Natural killer cell (primary cell): ENCODE results near the gene CASKIN2. TPM values are rescaled to one million over a fixed set of nuclear protein-coding genes. Genes with fewer than 3 reads are reported as not detected.

ENCODE experiments used
- ATAC-seq, 3 donors: fragments of 150-1000 bp in 2 of 3; fragments of 200-7000 bp in 1 of 3; cut with Tn5 transposase; 1 replicate in 1 of 3; 2 replicates in 2 of 3; pipeline ENCODE4 v1.10.0; 2021; ENCODE audit warnings: mild to moderate bottlenecking in 2 of 3, moderate library complexity in 2 of 3
- DNase-seq, 2 donors: peaks; one replicate each; pipeline versions ENCODE4 v3.0.0 to v3.0.0-alpha.2; 2013 to 2021; ENCODE audit warnings: mixed read lengths in 1 of 2
- H3K27ac ChIP-seq: one replicate; pipeline ENCODE4 v1.5.1; 2013; ENCODE audit warnings: mild to moderate bottlenecking, low read length
- H3K27me3 ChIP-seq: one replicate; pipeline ENCODE4 v1.6.1; 2013; ENCODE audit warnings: low read length; ENCODE audit not compliant: control insufficient read depth, insufficient read depth
- H3K36me3 ChIP-seq: one replicate; pipeline ENCODE4 v1.6.1; 2013; ENCODE audit warnings: low read length; ENCODE audit not compliant: control insufficient read depth, insufficient read depth
- H3K4me1 ChIP-seq: one replicate; pipeline ENCODE4 v1.6.1; 2013; ENCODE audit warnings: low read length; ENCODE audit not compliant: control insufficient read depth, insufficient read depth
- H3K4me3 ChIP-seq: one replicate; pipeline ENCODE4 v1.5.1; 2013; ENCODE audit warnings: low read length
- H3K9me3 ChIP-seq: one replicate; pipeline ENCODE4 v1.6.1; 2013; ENCODE audit warnings: low read length; ENCODE audit not compliant: control insufficient read depth, insufficient read depth
- H3K27ac Mint-ChIP-seq, 2 donors: one replicate each; pipeline ENCODE4 v1.8.0; 2022; ENCODE audit warnings: mild to moderate bottlenecking in 2 of 2, mixed read lengths in 2 of 2, moderate library complexity in 1 of 2
- H3K27me3 Mint-ChIP-seq, 2 donors: one replicate each; pipeline ENCODE4 v1.8.0; 2022; ENCODE audit warnings: low read depth in 2 of 2, mixed read lengths in 2 of 2
- H3K36me3 Mint-ChIP-seq: one replicate; pipeline ENCODE4 v1.8.0; 2022; ENCODE audit warnings: mixed read lengths
- H3K4me1 Mint-ChIP-seq, 2 donors: one replicate each; pipeline ENCODE4 v1.8.0; 2022; ENCODE audit warnings: mixed read lengths in 2 of 2
- H3K4me3 Mint-ChIP-seq: one replicate; pipeline ENCODE4 v1.8.0; 2022; ENCODE audit warnings: mild to moderate bottlenecking, moderate library complexity, mixed read lengths
- H3K9me3 Mint-ChIP-seq, 2 donors: one replicate each; pipeline ENCODE4 v1.8.0; 2022; ENCODE audit warnings: mixed read lengths in 2 of 2
- CTCF ChIP-seq: fragments of 200-600 bp; IDR thresholded peaks from one replicate; pipeline ENCODE4 v1.8.0; 2022; ENCODE audit warnings: antibody characterized with exemption
- whole genome bisulfite sequencing: methylation state at CpG from one replicate; pipeline ENCODE4 v1.1.7; 2013; ENCODE audit warnings: missing lambda C conversion rate; ENCODE audit not compliant: insufficient coverage; 5-methylcytosine and 5-hydroxymethylcytosine counted together
- intact Hi-C: fragments of 100-400 bp; cut with micrococcal nuclease; formaldehyde crosslinking; loops from one replicate; pipeline ENCODE4 v1.14.2; 2022
- total RNA-seq, 4 donors: library from RNA; stranded (reverse); fragments of 120-200 nt in 1 of 4; gene quantifications; one replicate each; pipeline versions ENCODE4 v1.2.3 to v1.2.4, GENCODE V29; 2013 to 2022

Gene CASKIN2
- total RNA-seq, 3 donors from 2014 or later (not counting 1 experiment from before 2014, with no cell fraction given) = 0.49 to 1.8 (median 1.7) TPM

- intact Hi-C loops = no loop called here
Measured at GRCh38 chr17:75558666-75559530, 43.6 kb upstream of the CASKIN2 start.

GRCh38 chr17:75557852-75558665, 42.7 kb upstream of the CASKIN2 start:
- no peak overlapping the region for H3K27ac Mint-ChIP-seq
- intact Hi-C loops = no loop called here
- no peak overlapping the region for H3K4me3 ChIP-seq
- no peaks in the 10 kb centered on the region for H3K9me3 ChIP-seq
- H3K36me3 ChIP-seq = peaks cover 22% of the 10 kb centered on the region
- H3K4me1 Mint-ChIP-seq = peaks cover 7 to 11% of the 10 kb centered on the region in 2 donors
- H3K36me3 Mint-ChIP-seq = no peaks in the 10 kb centered on the region
- no peak overlapping the region for H3K27ac ChIP-seq
- peaks cover 6% of the 10 kb centered on the region for H3K4me1 ChIP-seq
- ATAC-seq (no peak), DNase-seq (no peak)
- no peaks in the 10 kb centered on the region for H3K27me3 ChIP-seq
- no peak for TF ChIP-seq CTCF
- no peaks in the 10 kb centered on the region for H3K27me3 Mint-ChIP-seq
- H3K9me3 Mint-ChIP-seq = no peaks in the 10 kb centered on the region
- no peak overlapping the region for H3K4me3 Mint-ChIP-seq
- WGBS = 94% methylated on average over 18 of the region's 18 CpGs

More at GRCh38 chr17:75558666-75559530, 43.6 kb upstream of the CASKIN2 start:
- Mint-ChIP-seq H3K4me1 (peaks cover 0 to 5% of the 10 kb centered on the region in 2 donors), H3K9me3 (no peaks in the 10 kb centered on the region), H3K4me3 (no peak overlapping the region), H3K27ac (peak overlapping the region in 1 of 2 donors; percentile 64), H3K27me3 (no peaks in the 10 kb centered on the region), H3K36me3 (no peaks in the 10 kb centered on the region)
- Histone ChIP-seq H3K27me3 (no peaks in the 10 kb centered on the region), H3K4me1 (no peaks in the 10 kb centered on the region), H3K4me3 (no peak overlapping the region), H3K9me3 (no peaks in the 10 kb centered on the region), H3K36me3 (peaks cover 29% of the 10 kb centered on the region), H3K27ac (no peak overlapping the region)
- 98% methylated on average over 35 of the region's 38 CpGs for WGBS
- TF ChIP-seq CTCF = no peak
- no peak for DNase-seq
- ATAC-seq = peak in 1 of 3 donors; percentile 46

GRCh38 chr17:75557075-75557851, 41.9 kb upstream of the CASKIN2 start:
- H3K9me3 Mint-ChIP-seq = no peaks in the 10 kb centered on the region
- ATAC-seq (no peak), DNase-seq (no peak)
- H3K27me3 Mint-ChIP-seq = no peaks in the 10 kb centered on the region
- peaks cover 10 to 13% of the 10 kb centered on the region in 2 donors for H3K4me1 Mint-ChIP-seq
- no peak for TF ChIP-seq CTCF
- no peaks in the 10 kb centered on the region for H3K27me3 ChIP-seq
- intact Hi-C loops = no loop called here
- 87% methylated on average over 15 of the region's 15 CpGs for WGBS
- H3K9me3 ChIP-seq = no peaks in the 10 kb centered on the region
- H3K27ac ChIP-seq = no peak overlapping the region
- H3K36me3 ChIP-seq = peaks cover 17% of the 10 kb centered on the region
- peaks cover 8% of the 10 kb centered on the region for H3K4me1 ChIP-seq
- no peak overlapping the region for H3K27ac Mint-ChIP-seq
- H3K4me3 ChIP-seq = no peak overlapping the region
- no peak overlapping the region for H3K4me3 Mint-ChIP-seq
- H3K36me3 Mint-ChIP-seq = no peaks in the 10 kb centered on the region
